ENCODE results near the gene TMEM232.
"Not testable (repeated sequence)": the region's sequence is repeated elsewhere in the genome, so short reads cannot be mapped to it uniquely, and the experiment has no call there.

The TMEM232 gene

GRCh38 chr5:110544603-110545002, 181.9 kb downstream of the TMEM232 start:
- no peak for DNase-seq (ENCODE audit: extremely low spot score, insufficient read length, low read depth)
- no peak for FAIRE-seq

- FAIRE-seq, result no peak
Observed at GRCh38 chr5:110542949-110543348, 183.5 kb downstream of the TMEM232 start.

GRCh38 chr5:110536120-110537115, 190.1 kb downstream of the TMEM232 start:
- FAIRE-seq (no peak), DNase-seq (ENCODE audit: extremely low spot score, insufficient read length, low read depth) (no peak)

More at GRCh38 chr5:110542949-110543348, 183.5 kb downstream of the TMEM232 start:
- DNase-seq (ENCODE audit: extremely low spot score, insufficient read length, low read depth), result no peak

GRCh38 chr5:110535146-110535545, 191.3 kb downstream of the TMEM232 start:
- not testable (repeated sequence) for FAIRE-seq; DNase-seq (ENCODE audit: extremely low spot score, insufficient read length, low read depth)

GRCh38 chr5:110525762-110526161, 200.7 kb downstream of the TMEM232 start:
- no peak for FAIRE-seq
- DNase-seq (ENCODE audit: extremely low spot score, insufficient read length, low read depth), result no peak

- no peak for DNase-seq (ENCODE audit: extremely low spot score, insufficient read length, low read depth)
- FAIRE-seq, result no peak
Observed at GRCh38 chr5:110517396-110517795, 209.1 kb downstream of the TMEM232 start.

- DNase-seq (ENCODE audit: extremely low spot score, insufficient read length, low read depth) (no peak), FAIRE-seq (no peak)
Observed at GRCh38 chr5:110514030-110514429, 212.4 kb downstream of the TMEM232 start.

GRCh38 chr5:110512266-110512665, 214.2 kb downstream of the TMEM232 start:
- no peak for FAIRE-seq
- DNase-seq (ENCODE audit: extremely low spot score, insufficient read length, low read depth), result no peak

- no peak for DNase-seq (ENCODE audit: extremely low spot score, insufficient read length, low read depth)
Observed at GRCh38 chr5:110510146-110510545, 216.3 kb downstream of the TMEM232 start.

GRCh38 chr5:110507972-110508371, 218.5 kb downstream of the TMEM232 start:
- FAIRE-seq, result no peak
- DNase-seq (ENCODE audit: extremely low spot score, insufficient read length, low read depth), result no peak

More at GRCh38 chr5:110510146-110510545, 216.3 kb downstream of the TMEM232 start:
- no peak for FAIRE-seq

- FAIRE-seq (no peak), DNase-seq (ENCODE audit: extremely low spot score, insufficient read length, low read depth) (no peak)
Observed at GRCh38 chr5:110506378-110506777, 220.1 kb downstream of the TMEM232 start.

GRCh38 chr5:110496276-110496675, 230.2 kb downstream of the TMEM232 start:
- FAIRE-seq, result no peak
- no peak for DNase-seq (ENCODE audit: extremely low spot score, insufficient read length, low read depth)

- no peak for DNase-seq (ENCODE audit: extremely low spot score, insufficient read length, low read depth)
- FAIRE-seq, result no peak
Observed at GRCh38 chr5:110492446-110492845, 234.0 kb downstream of the TMEM232 start.

GRCh38 chr5:110478895-110479294, 247.6 kb downstream of the TMEM232 start:
- DNase-seq (ENCODE audit: extremely low spot score, insufficient read length, low read depth), result no peak
- FAIRE-seq, result no peak

- FAIRE-seq (no peak), DNase-seq (ENCODE audit: extremely low spot score, insufficient read length, low read depth) (no peak)
Observed at GRCh38 chr5:110477911-110478310, 248.6 kb downstream of the TMEM232 start.

- FAIRE-seq (no peak), DNase-seq (ENCODE audit: extremely low spot score, insufficient read length, low read depth) (no peak)
Observed at GRCh38 chr5:110476164-110476563, 250.3 kb downstream of the TMEM232 start.

- FAIRE-seq (no peak), DNase-seq (ENCODE audit: extremely low spot score, insufficient read length, low read depth) (no peak)
Observed at GRCh38 chr5:110475529-110475928, 250.9 kb downstream of the TMEM232 start.

GRCh38 chr5:110469486-110469885, 257.0 kb downstream of the TMEM232 start:
- FAIRE-seq (no peak), DNase-seq (ENCODE audit: extremely low spot score, insufficient read length, low read depth) (no peak)

GRCh38 chr5:110463106-110463505, 263.4 kb downstream of the TMEM232 start:
- DNase-seq (ENCODE audit: extremely low spot score, insufficient read length, low read depth), result no peak
- no peak for FAIRE-seq

GRCh38 chr5:110460837-110461236, 265.6 kb downstream of the TMEM232 start:
- DNase-seq (ENCODE audit: extremely low spot score, insufficient read length, low read depth), result no peak
- FAIRE-seq, result no peak

- FAIRE-seq (no peak), DNase-seq (ENCODE audit: extremely low spot score, insufficient read length, low read depth) (no peak)
Observed at GRCh38 chr5:110458313-110458712, 268.2 kb downstream of the TMEM232 start.
